Tibial artery (tissue), 4 donors: ENCODE data around the gene TULP4.

Experiments
- DNase-seq, 2 donors: peaks; one replicate each; pipeline ENCODE4 v3.0.0-alpha.2; 2019
- H3K27ac ChIP-seq, 2 donors: fragments of 200-600 bp; sonication (generic) in 1 of 2; 1 replicate in 1 of 2; 2 replicates in 1 of 2; pipeline ENCODE4 v1.5.1; 2018 to 2019; ENCODE audit warnings: mild to moderate bottlenecking in 1 of 2
- H3K27me3 ChIP-seq, 2 donors: fragments of 200-600 bp; sonication (generic) in 1 of 2; one replicate each; pipeline versions ENCODE4 v1.5.1 to v1.6.0; 2016 to 2019
- H3K36me3 ChIP-seq, 3 donors: fragments of 200-600 bp; sonication (generic) in 2 of 3; one replicate each; pipeline ENCODE4 v1.5.1; 2016 to 2019; ENCODE audit warnings: mild to moderate bottlenecking in 2 of 3
- H3K4me1 ChIP-seq, 4 donors: fragments of 200-600 bp; sonication (generic) in 2 of 4; 1 replicate in 3 of 4; 2 replicates in 1 of 4; pipeline ENCODE4 v1.5.1; 2016 to 2019
- H3K4me3 ChIP-seq, 2 donors: fragments of 200-600 bp; sonication (generic) in 1 of 2; 1 replicate in 1 of 2; 2 replicates in 1 of 2; pipeline ENCODE4 v1.5.1; 2018 to 2019; ENCODE audit warnings: mild to moderate bottlenecking in 2 of 2
- H3K9me3 ChIP-seq, 3 donors: fragments of 200-600 bp; sonication (generic) in 1 of 3; one replicate each; pipeline ENCODE4 v1.5.1; 2016 to 2019
- intact Hi-C: fragments of 100-400 bp; cut with DNase I; formaldehyde crosslinking; loops from one replicate; pipeline ENCODE4 v1.15.0; 2023; ENCODE audit warnings: low total_unique reads
- TF ChIP-seq, protein P1 (sequence below), 2 experiments: fragments of 200-600 bp in 1 of 2; fragments of 450-650 bp in 1 of 2; IDR thresholded peaks; one replicate each; pipeline ENCODE4 v1.5.1; 2017 to 2019; ENCODE audit warnings: antibody characterized with exemption in 2 of 2, mild to moderate bottlenecking in 1 of 2, moderate library complexity in 1 of 2

The TULP4 gene

DNA sequence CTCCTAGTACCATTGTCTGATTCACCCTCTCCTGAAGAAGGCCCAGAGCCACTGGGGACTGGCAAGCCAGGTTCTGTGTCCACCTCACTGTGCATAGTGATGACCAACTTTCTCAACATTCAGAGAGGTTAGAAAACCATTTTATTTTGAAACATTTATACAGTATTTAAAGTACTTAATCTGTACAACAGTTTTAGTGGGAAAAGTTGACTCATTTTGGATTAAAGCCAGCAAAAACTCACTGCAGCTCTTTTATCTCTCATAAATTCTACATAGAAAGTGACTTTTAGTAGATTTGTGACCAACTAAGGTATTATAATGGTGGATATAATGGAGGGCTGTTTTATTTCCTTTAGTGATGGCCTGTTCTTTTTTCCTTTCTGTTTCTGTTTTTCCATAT is 9.7 kb downstream of the TULP4 start:
- Histone ChIP-seq H3K27me3 (no peaks in the 10 kb centered on the region), H3K36me3 (peaks cover 0 to under 1% (median under 1%) of the 10 kb centered on the region in 3 donors), H3K4me3 (no peak overlapping the region), H3K4me1 (peaks cover 0 to 28% (median 11%) of the 10 kb centered on the region in 4 donors), H3K9me3 (no peaks in the 10 kb centered on the region), H3K27ac (no peak overlapping the region)
- no peak for DNase-seq
- TF ChIP-seq, protein P1, sequence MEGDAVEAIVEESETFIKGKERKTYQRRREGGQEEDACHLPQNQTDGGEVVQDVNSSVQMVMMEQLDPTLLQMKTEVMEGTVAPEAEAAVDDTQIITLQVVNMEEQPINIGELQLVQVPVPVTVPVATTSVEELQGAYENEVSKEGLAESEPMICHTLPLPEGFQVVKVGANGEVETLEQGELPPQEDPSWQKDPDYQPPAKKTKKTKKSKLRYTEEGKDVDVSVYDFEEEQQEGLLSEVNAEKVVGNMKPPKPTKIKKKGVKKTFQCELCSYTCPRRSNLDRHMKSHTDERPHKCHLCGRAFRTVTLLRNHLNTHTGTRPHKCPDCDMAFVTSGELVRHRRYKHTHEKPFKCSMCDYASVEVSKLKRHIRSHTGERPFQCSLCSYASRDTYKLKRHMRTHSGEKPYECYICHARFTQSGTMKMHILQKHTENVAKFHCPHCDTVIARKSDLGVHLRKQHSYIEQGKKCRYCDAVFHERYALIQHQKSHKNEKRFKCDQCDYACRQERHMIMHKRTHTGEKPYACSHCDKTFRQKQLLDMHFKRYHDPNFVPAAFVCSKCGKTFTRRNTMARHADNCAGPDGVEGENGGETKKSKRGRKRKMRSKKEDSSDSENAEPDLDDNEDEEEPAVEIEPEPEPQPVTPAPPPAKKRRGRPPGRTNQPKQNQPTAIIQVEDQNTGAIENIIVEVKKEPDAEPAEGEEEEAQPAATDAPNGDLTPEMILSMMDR (IDR thresholded peaks at IDR 0.05): no peak
- intact Hi-C loops: no loop called here

DNA sequence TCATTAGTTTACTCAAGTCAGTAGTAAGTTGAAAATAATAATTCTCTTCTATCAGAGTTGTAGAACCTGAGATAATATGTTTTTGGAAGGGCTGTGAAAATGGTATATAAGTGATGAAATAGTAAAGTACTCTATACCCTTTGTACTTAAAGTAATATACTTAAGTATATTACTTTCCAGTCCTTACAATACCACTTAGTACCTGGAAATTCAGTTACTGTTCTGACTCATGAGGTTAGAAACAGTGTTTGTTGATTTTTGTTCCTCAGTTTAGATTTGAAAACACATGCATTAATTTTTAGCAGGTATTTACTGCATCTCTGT is 10.1 kb downstream of the TULP4 start:
- no peak overlapping the region for H3K27ac ChIP-seq
- DNase-seq: no peak
- TF ChIP-seq, protein P1 (IDR thresholded peaks at IDR 0.05): no peak
- intact Hi-C loops: no loop called here
- H3K4me1 ChIP-seq: peaks cover 0 to 28% (median 11%) of the 10 kb centered on the region in 4 donors
- H3K9me3 ChIP-seq: no peaks in the 10 kb centered on the region
- H3K4me3 ChIP-seq: no peak overlapping the region
- no peaks in the 10 kb centered on the region for H3K36me3 ChIP-seq
- H3K27me3 ChIP-seq: no peaks in the 10 kb centered on the region

DNA sequence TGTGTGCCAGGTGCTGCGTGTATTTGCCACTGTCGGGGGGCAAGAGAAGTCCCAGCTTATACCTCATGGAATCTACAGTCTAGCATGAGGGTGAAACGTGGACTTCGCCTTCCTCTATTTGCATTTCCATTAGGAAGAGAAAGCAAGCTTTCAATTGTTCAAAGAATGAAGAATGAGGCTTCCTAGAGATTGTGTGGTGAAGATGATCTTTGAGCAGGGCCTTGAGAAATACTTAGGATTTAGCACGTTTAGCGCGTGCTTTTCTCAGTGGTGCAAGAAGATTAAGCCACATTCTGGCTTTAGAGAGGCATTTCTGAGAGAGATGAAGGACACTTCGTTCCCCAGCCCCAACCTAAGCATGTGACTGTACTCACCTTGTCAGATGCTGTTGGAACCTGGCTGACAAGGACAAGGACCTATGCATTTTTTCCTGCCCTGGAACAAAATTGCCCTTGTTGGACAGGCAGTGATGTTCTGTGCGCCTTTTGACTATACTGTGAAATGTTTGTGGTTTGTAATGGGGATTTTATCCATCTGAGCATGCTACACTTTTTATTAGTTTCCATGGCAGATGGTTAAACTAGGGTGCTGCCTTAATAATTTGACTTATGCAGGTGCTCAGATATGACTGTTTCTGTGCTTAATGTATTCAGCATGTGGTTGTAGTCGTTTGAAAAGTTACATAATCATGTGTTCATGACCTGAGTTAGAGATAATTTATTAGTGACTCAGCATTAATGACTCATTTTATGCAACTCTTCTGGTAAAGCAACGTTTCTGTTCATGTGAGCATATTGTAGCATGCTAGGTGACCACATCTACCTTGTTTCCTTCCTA is 10.7 kb downstream of the TULP4 start:
- no peak overlapping the region for H3K27ac ChIP-seq
- H3K9me3 ChIP-seq: no peaks in the 10 kb centered on the region
- TF ChIP-seq, protein P1 (IDR thresholded peaks at IDR 0.05): no peak
- no peaks in the 10 kb centered on the region for H3K27me3 ChIP-seq
- no peaks in the 10 kb centered on the region for H3K36me3 ChIP-seq
- intact Hi-C loops: no loop called here
- H3K4me1 ChIP-seq: peaks cover 0 to 28% (median 11%) of the 10 kb centered on the region in 4 donors
- no peak for DNase-seq
- no peak overlapping the region for H3K4me3 ChIP-seq

DNA sequence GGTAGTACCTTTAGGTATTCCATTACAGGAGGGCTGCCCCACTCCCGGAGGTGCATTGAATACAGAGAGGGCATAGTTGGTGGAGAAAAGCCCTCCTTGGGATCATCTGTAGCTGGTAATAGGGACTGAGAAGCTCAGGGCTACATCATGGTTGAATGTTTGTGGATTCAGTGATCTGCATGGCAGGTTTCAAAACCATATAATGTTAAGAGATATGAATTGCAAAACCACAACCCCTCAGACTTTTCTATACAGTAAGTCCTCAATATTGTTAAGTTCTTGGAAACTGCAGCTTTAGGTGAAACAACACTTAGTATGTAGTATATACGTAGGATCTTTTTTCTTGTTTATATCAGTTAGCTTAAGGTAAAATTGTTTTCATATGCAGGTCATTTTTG is 11.3 kb downstream of the TULP4 start:
- Histone ChIP-seq H3K4me3 (no peak overlapping the region), H3K4me1 (peaks cover 0 to 28% (median 11%) of the 10 kb centered on the region in 4 donors), H3K9me3 (no peaks in the 10 kb centered on the region), H3K27ac (no peak overlapping the region), H3K27me3 (no peaks in the 10 kb centered on the region), H3K36me3 (no peaks in the 10 kb centered on the region)
- intact Hi-C loops: no loop called here
- DNase-seq: no peak
- TF ChIP-seq, protein P1 (IDR thresholded peaks at IDR 0.05): no peak

DNA sequence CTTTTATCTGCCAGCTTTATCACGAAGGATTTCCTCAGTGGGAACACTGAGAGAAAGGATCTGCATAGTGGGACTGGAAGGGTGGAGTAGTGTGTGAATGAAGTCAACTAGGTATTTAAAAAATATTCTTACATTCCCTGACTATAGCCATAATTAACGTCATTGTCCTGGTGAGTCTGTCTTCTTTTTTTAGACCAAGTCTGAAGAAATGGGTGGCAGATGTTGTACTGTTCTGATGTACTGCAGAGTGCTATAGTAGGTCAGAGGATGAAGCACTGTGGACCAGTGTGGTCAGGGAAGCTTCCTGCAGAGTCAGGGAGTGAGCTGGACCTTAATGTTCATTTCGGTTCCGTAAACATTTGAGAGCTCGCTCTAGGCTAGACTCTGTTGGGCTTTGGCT is 11.9 kb downstream of the TULP4 start:
- DNase-seq: no peak
- Histone ChIP-seq H3K9me3 (no peaks in the 10 kb centered on the region), H3K27me3 (no peaks in the 10 kb centered on the region), H3K27ac (no peak overlapping the region), H3K4me3 (no peak overlapping the region), H3K4me1 (peaks cover 0 to 34% (median 11%) of the 10 kb centered on the region in 4 donors), H3K36me3 (no peaks in the 10 kb centered on the region)
- TF ChIP-seq, protein P1 (IDR thresholded peaks at IDR 0.05): no peak
- intact Hi-C loops: no loop called here
